ENCODE measurements around the gene HOXA11. TPM values are rescaled to one million over a fixed set of nuclear protein-coding genes. Genes with fewer than 3 reads are reported as not detected.

HOXA11 gene
- total RNA-seq, 2 experiments from 2014 or later: not detected

- peak; percentile 38 for DNase-seq (ENCODE audit: low spot score)
These were observed 15.9 kb upstream of the HOXA11 start for GRCh38 chr7:27200761-27201579.

DNA sequence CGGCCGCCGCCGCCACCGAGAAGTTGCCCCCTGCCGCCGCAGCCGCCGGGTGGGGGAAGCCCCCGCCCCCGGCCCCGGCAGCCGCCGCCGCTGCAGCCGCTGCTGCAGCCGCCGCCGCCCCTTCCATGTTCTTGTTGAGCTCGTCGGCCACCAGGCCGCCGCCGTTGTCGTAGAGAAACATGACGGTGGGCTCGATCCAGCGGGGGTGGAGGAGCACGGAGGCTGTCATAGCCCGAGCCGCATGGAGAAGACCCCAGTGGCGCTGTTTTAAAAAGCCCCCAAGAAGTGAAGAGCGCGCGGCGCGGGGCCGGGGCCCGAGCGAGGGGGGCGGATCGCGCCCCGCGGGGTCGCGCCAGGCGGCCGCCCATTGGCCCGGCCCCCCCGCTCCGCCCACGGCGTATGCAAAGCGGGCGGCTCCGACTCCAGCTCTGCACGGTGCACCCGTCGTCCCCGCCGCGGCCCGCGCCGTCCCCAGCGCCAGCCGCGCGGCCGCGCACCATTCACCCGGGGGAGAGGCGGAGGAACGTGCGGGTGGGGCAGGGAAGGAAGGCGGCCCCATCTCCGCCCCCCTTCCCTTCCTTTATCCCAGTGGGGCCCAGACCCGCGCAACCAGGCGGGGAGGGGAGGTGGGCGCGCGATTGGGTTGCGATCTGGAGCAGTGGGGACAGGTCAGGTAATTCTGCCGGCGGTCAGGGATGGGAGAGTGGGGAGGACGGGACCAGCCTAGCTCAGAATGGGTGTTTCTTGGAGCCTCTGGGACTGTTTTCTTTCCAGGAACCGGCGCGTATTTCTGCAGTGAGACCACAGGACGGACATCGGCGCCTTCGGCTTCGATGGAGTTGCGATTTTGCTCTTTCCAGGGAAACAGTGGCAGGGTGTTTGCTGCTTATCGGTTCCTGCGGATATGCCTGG is 15.1 kb upstream of the HOXA11 start, which contains the start of gene HOXA13:
Gene HOXA13, minus strand, starts transcription at position 243 of the 912 bp plus-strand sequence. Its CDS starts 14 bp downstream, at position 229.
- Histone ChIP-seq H3K4me1 (ENCODE audit: insufficient read depth, low read length, poor library complexity, severe bottlenecking) (peaks cover 17% of the 10 kb centered on the region), H3K9me3 (ENCODE audit: low read length) (no peaks in the 10 kb centered on the region), H3K4me3 (ENCODE audit: low read depth, low read length, poor library complexity, severe bottlenecking) (peak within 1 kb of the TSS; percentile 73), H3K9me2 (ENCODE audit: insufficient read depth, low read length) (no peaks in the 10 kb centered on the region), H3K36me3 (ENCODE audit: insufficient read depth, low read length) (no peaks in the 10 kb centered on the region), H2AFZ (ENCODE audit: low read length) (peak within 1 kb of the TSS; percentile 49; the same call in 1 of the 2 replicates), H3K27ac (ENCODE audit: low read depth, low read length, poor library complexity, severe bottlenecking) (no peak within 1 kb of the TSS), H4K20me1 (ENCODE audit: insufficient read depth, low read length) (no peaks in the 10 kb centered on the region), H3K79me2 (ENCODE audit: insufficient read depth, low read depth, low read length) (no peaks in the 10 kb centered on the region), H3K4me2 (ENCODE audit: low read length) (peak within 1 kb of the TSS; percentile 86)
- no TSS peak for BruUV-seq (replicated peaks)
- DNase-seq (ENCODE audit: low spot score): peak; percentile 74
- intact Hi-C loops (cut with micrococcal nuclease; ENCODE audit: unreplicated experiment): loop anchor here (5.0 to 10.0 kb wide), 4 partner anchors 407 to 877 kb away; partner anchors contain the start of gene HIBADH
- TF ChIP-seq CTCF (conservative IDR thresholded peaks at IDR 0.05; ENCODE audit: low read length): no peak
- TF ChIP-seq EZH2phosphoT487 (IDR thresholded peaks at IDR 0.05; ENCODE audit: borderline replicate concordance, low read depth, low read length): no peak
- ChIA-PET POLR2A (no interaction called here), CTCF (ENCODE audit: unreplicated experiment) (no interaction called here)

More at GRCh38 chr7:27200761-27201579, 15.9 kb upstream of the HOXA11 start:
- ChIA-PET POLR2A (interaction anchor here (0.6 kb wide), 1 partner anchor 450 kb away, joined by 3 read pairs; no protein-coding TSS in a partner anchor), CTCF (ENCODE audit: unreplicated experiment) (no interaction called here)
- no TSS peak for BruUV-seq (replicated peaks)
- no peaks in the 10 kb centered on the region for H3K9me3 ChIP-seq (ENCODE audit: low read length)
- no peak overlapping the region; the same call in 1 of the 2 replicates for H2AFZ ChIP-seq (ENCODE audit: low read length)
- H3K27ac ChIP-seq (ENCODE audit: low read depth, low read length, poor library complexity, severe bottlenecking): no peak overlapping the region
- H3K4me1 ChIP-seq (ENCODE audit: insufficient read depth, low read length, poor library complexity, severe bottlenecking): peaks cover 17% of the 10 kb centered on the region
- no peaks in the 10 kb centered on the region for H4K20me1 ChIP-seq (ENCODE audit: insufficient read depth, low read length)
- no peaks in the 10 kb centered on the region for H3K9me2 ChIP-seq (ENCODE audit: insufficient read depth, low read length)
- H3K79me2 ChIP-seq (ENCODE audit: insufficient read depth, low read depth, low read length): no peaks in the 10 kb centered on the region
- no peaks in the 10 kb centered on the region for H3K36me3 ChIP-seq (ENCODE audit: insufficient read depth, low read length)
- H3K4me3 ChIP-seq (ENCODE audit: low read depth, low read length, poor library complexity, severe bottlenecking): peak overlapping the region; percentile 73
- H3K4me2 ChIP-seq (ENCODE audit: low read length): peak overlapping the region; percentile 86
- intact Hi-C loops (cut with micrococcal nuclease; ENCODE audit: unreplicated experiment): no loop called here
- TF ChIP-seq EZH2phosphoT487 (IDR thresholded peaks at IDR 0.05; ENCODE audit: borderline replicate concordance, low read depth, low read length) (no peak), CTCF (conservative IDR thresholded peaks at IDR 0.05; ENCODE audit: low read length) (no peak)

Data from OCI-LY7 (cell line).